Stimulated activated naive CD8-positive, alpha-beta T cell treated with anti-CD3 and anti-CD28 coated beads, Interleukin-15, Interleukin-2, amounts not matched to agents 100 U/mL and 50 U/mL, for 24 hours (primary cell): Measurements from ENCODE around the gene MEI1.
"Not testable (repeated sequence)": the region's sequence is repeated elsewhere in the genome, so short reads cannot be mapped to it uniquely, and the experiment has no call there.

ENCODE experiments used
- ATAC-seq: fragments of 150-1000 bp; cut with Tn5 transposase; one replicate; pipeline ENCODE4 v1.10.0; 2021
- DNase-seq: peaks from one replicate; pipeline ENCODE4 v3.0.0; 2021

The MEI1 gene, protein sequence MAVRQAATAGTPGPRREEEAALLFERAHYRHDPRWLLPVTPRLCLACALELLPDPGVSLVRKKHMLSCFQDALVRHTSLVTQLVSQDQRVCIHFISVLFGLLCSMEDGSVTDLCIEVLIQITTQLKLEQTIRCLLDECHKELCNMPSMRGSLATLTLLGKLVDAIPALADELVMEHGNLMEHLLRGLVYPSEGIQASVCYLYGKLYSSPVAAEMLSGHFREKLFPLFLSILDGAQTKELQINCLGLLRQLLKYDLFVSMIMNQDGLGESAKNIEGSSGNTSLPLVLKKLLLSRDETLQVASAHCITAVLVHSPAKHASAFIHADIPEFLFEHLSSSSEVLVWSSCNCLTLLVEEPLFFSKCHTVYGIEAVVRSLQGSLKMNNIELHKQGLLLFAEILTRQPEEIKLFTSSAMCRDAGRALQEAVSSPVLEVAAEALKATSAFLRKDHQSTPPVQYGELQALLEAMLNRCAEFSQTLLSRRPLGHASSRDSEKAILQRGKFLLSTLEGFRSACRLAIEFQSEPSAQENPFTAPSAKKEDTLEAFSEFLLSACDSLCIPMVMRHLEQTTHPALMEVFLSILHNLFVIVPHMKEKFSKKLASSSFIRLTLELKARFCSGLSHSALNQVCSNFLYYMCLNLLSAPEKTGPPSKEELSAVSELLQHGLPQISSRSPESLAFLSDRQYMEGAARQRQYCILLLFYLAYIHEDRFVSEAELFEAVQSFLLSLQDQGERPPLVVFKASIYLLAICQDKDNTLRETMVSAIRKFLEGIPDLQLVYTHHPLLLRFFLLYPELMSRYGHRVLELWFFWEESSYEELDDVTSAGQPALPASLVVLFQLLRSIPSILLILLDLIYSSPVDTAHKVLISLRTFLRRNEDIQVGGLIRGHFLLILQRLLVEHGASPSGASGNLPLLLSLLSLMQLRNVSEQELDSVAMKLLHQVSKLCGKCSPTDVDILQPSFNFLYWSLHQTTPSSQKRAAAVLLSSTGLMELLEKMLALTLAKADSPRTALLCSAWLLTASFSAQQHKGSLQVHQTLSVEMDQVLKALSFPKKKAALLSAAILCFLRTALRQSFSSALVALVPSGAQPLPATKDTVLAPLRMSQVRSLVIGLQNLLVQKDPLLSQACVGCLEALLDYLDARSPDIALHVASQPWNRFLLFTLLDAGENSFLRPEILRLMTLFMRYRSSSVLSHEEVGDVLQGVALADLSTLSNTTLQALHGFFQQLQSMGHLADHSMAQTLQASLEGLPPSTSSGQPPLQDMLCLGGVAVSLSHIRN

DNA sequence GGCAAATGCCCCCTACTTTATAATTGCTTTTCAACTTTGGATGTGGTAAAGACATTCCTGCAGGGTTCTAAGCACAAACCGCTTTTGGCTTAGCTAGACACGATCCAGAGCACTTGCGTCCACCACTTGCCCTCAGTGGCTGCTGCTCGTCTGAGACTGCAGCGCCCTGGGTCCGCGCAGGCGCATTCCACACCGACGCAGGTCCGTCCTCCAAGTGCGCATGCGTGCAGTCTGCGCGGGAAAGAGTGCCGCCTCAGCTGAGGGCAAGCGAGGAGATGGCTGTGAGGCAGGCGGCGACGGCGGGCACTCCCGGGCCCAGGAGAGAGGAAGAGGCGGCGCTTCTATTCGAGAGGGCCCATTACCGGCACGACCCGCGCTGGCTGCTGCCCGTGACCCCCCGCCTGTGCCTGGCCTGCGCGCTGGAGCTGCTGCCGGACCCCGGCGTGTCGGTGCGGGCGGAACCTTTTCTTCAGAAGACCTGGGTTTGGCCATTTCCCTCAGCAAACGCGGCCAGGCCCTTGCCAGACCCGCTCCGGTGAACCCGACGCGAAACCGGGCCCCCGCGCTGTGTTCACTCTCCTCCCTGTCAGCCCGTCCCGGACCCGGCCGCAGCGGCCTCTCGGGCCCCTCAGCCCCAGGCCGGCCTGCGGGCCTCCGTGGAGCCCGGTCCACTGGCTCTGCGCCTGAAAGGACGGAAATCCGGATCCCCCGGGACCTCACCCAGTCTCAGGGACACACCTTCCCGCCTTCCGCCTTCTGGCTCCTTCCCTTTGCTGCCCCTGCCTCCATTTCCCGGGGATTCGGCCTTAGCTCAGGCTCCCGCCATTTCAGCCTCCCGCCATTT is at the start of gene MEI1:
TSS of gene MEI1 (plus strand) at position 240 of the 844 bp plus-strand sequence. CDS start at position 276, 36 bp downstream.
- peak; percentile 92 for DNase-seq
- ATAC-seq: peak; percentile 59

DNA sequence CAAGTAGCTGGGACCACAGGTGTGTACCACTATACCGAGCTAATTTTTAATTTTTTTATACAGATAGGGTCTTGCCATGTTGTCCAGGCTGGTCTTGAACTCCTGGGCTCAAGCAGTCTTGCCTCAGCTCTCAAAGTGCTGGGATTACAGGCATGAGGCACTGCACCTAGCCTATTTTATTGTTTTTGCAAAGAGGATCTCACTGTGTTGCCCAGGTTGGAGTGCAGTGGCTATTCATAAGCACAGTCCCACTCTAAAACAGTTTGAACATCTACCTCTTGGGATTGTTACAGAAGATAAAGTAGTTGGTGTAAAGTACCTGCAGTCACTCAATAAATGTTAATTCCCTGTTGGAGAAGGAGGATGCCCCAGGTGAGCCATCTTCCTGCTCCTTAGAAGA is 49.1 kb upstream of the MEI1 start:
- DNase-seq: no peak
- no peak for ATAC-seq

DNA sequence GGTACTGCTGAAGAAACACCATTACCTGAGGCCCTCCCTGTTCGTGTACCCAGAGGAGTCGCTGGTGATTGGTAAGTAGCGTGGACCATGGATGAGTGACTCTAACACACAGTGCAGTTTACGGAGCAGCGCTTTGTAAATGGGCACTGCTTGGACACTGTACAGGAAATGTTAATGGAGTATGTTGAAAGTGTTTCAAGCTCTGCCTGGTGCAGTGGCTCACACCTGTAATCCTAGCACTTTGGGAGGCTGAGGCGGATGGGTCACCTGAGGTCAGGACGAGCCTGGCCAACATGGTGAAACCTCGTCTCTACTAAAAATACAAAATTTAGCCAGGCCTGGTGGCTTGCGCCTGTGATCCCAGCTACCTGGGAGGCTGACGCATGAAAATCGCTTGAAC is 48.5 kb upstream of the MEI1 start:
- ATAC-seq (no peak), DNase-seq (no peak)

DNA sequence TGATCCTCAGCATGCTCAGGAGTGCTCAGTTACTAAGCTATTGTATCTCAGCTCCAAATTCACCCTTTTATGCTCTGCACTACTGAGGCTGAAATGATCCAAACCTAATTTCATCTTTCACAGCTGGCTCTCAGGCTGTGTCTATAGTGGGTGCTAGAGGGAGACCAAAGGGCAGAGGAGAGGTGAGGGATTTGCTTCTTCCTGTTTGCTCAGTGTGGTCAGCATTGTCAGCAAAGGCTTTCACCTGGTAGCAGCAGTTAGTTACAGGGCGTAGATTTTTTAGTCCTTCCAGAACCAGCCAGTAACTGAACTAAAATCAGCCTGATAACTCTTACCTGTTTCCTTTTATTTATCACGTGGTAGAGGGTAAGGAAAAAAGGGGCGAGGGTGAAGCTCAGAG is 45.0 kb upstream of the MEI1 start:
- ATAC-seq: no peak
- no peak for DNase-seq

DNA sequence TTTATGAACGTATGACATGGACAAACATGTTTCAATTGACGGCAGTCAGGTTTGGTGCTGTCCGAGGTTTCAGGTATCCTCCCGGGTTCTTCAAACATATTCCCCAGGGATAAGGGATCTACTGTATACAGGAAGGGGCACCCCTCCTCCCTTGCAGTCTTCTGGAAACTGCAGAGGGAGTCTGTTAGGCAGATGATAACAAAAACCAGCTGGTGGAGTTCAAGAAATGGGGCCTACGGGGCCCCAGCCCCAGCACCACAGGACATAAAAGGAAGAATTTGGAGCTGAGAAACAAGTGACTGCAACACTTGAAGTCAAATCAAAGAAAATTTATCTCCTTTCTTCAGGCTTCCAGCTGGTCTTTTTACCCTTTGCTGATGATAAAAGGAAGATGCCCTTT is 42.7 kb upstream of the MEI1 start:
- ATAC-seq (no peak), DNase-seq (no peak)

DNA sequence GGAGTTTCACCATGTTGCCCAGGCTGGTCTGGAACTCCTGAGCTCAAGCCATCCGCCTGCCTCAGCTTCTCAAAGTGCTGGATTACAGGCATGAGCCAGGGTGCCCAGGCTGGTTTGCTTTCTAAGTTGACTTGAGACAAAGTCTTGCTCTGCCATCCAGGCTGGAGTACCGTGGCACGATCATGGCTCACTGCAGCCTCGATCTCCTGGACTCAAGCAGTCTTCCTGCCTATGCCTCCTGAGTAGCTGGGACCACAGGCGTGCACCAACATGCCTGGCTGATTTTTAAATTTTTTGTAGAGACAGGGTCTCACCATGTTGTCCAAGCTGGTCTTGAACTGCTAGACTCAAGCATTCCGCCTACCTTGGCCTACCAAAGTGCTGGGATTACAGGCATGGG is 41.6 kb upstream of the MEI1 start:
- ATAC-seq (no peak), DNase-seq (no peak)

DNA sequence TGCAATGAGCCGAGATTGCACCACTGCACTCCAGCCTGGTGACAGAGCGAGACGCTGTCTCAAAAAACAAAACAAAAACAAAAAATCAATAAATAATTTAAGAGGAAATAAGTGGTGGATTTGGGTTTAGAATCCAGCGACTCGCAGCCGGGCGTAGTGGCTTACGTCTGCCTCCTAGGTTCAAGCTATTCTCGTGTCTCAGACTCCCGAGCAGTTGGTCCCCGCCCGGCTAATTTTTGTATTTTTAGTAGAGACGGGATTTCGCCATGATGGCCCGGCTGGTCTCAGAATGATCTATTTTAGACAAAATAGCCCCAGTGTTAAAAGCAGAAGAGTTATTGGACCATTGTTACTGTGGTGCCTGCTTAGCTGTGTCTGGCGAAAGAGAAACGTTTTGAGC is 40.4 kb upstream of the MEI1 start:
- ATAC-seq (no peak), DNase-seq (no peak)

DNA sequence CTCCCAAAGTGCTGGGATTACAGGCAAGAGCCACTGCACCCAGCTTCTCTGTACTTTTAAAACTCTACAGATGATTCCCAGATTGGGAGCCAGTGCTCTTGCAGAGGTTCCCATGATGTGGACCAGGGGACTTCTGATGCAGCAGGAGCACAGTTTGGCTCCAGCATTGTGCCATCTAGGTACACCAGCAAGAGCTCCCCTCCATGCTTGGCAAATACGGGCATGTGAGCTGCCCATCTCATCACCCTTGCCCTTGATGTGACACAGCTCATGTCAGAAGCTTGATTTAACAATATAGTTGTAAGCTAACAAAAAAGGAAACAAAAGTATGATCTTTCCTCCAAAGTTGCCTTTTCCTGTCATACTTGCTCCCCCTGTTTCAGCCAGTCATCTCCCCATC is 39.4 kb upstream of the MEI1 start:
- DNase-seq (no peak), ATAC-seq (no peak)

DNA sequence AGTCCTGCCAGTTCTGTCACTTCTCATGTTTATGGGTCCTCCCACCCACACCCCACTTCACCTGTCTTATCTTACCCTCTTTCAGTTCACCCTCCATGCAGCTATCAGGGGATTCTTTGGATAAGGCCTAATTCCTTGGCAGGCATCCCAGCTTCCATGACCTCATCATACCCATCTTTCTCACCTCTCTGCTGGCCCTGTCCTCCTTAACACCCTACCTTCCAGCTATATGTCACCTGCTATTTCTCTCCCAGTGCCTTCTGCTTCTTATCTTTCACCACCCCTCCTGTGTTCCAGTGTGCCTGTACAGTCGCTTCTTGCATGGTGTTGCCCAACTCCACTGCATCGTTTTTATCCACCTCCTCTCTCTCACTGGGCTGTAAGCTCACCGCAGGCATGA is 38.9 kb upstream of the MEI1 start:
- ATAC-seq (no peak), DNase-seq (no peak)

DNA sequence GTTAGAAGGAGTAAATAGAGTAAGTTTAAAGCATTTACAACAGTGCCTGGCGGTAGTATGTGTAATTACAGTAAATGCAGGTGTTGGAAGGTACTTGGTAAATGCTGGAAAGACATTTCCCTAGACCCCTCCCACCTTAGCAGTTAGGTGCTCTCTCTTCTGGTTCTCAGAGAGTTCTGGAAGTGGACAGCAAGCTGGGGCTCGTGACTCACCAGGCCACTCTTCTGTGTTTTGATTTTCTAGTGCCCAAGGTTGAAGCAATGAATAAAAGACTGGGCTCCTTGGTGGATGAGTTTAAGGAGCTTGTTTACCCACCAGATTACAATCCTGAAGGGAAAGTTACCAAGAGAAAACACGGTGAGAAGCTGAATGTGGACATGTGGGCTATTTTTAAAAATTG is 38.2 kb upstream of the MEI1 start:
- ATAC-seq: no peak
- no peak for DNase-seq

DNA sequence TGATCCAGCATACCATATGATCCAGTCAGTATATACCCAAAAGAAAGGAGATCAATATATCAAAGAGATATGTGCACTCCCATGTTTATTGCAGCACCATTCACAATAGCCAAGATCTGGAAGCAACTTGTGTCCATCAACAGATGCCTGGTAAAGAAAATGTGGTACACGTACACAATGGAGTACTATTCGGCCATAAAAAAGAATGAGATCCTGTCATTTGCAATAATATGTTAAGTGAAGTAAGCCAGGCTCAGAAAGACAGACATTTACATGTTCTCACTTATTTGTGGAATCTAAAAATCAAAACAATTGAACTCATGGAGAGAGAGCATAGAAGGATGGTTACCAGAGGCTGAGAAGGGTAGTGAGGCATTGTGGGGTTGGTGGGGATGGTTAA is 37.6 kb upstream of the MEI1 start:
- ATAC-seq: no peak
- DNase-seq: no peak

DNA sequence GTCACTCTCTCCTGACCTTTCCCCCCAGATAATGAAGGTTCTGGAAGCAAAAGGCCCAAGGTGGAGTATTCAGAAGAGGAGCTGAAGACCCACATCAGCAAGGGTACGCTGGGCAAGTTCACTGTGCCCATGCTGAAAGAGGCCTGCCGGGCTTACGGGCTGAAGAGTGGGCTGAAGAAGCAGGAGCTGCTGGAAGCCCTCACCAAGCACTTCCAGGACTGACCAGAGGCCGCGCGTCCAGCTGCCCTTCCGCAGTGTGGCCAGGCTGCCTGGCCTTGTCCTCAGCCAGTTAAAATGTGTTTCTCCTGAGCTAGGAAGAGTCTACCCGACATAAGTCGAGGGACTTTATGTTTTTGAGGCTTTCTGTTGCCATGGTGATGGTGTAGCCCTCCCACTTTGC is 35.7 kb upstream of the MEI1 start:
- ATAC-seq: not testable (repeated sequence)

DNA sequence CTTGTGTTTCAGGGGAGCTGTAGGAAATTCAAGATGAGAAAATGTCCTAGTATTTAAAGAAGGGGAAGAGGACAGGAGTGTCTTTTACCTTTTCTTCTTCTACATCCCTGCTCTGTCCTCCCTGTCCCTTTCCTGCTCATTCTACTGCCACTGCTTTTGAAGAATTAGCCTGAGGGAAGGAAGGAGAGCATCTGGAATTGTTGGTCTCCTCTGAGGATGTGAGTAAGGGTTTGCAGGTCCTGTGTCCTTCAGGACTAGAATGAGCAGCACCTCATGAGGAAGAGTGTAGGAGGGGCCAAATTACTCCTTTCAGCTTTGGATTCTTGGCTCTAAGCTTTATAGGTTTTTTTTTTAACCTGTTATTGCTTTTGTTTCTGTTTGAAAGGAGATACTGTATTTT is 34.8 kb upstream of the MEI1 start:
- DNase-seq (no peak), ATAC-seq (no peak)

More for the DNA sequence above, 35.7 kb upstream of the MEI1 start:
- DNase-seq: not testable (repeated sequence)

DNA sequence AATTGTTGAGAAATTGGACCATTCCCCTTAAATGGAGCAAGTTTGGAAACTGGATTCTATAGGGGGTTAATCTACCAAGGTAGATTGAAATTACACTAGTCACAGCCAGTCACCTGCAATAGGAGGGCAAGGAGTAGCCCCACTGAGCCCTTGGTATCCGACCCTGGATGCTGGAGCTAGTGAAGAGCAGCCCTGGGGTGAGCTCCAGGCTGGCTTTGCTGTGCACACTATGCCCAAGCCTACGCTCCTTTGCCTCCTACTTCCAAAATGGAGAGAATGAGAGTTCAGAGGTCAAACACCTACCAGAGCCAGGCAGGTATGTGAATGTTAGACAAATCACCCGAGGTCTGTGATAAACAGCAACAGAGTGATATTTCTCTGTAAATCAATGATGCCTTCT is 34.4 kb upstream of the MEI1 start:
- no peak for DNase-seq
- no peak for ATAC-seq

DNA sequence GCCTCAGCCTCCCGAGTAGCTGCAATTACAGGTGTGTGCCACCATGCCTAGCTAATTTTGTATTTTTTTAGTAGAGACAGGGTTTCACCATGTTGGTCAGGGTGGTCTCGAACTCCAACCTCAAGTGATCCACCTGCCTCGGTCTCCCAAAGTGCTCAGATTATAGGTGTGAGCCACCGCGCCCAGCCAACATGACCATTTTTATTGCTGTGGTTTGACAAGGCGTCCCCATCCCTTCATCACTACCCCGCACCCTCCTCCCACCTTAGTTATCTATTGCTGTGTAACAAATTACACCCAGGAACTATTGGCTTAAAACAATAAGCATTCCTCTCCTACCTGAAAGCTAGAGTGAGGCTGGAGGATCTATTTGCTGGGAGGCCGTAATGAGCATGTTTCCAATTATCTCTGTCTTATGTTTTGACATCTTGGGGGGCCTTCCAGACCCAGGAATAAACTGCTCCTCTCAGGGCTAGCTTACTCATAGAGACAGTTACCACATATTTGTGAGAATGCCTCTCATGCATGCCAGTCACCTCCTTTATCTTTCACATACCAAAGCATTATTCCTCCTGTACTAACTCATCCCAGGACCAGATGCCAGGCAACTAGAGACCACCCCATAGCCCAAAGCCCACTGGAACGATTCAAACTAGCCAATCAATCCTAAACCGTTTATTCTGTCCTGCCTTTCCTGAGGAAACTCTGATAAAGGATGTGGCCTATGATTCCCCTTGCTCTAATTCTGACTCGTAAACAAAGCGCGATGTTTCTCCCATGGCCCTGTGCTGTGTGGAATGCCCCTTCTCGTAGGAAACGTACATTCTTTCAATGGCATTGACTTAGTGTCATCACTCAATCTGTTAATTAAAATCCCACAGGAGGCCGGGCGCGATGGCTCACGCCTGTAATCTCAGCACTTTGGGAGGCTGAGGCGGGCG is 30.1 kb upstream of the MEI1 start:
- ATAC-seq: no peak

DNA sequence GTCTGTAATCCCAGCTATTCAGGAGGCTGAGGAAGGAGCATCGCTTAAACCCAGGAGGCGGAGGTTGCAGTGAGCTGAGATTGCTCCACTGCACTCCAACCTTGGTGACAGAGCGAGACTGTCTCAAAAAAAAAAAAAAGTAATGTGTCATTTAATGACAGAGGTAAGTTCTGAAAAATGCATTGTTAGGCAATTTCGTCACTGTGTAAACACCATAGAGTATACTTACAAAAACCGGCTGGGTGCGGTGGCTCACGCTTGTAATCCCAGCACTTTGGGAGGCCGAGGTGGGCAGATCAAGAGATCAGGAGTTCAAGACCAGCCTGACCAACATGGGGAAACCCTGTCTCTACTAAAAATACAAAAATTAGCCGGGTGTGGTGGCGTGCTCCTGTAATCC is 27.2 kb upstream of the MEI1 start:
- DNase-seq, ATAC-seq: not testable (repeated sequence)

More for the DNA sequence above, 30.1 kb upstream of the MEI1 start:
- DNase-seq: no peak

DNA sequence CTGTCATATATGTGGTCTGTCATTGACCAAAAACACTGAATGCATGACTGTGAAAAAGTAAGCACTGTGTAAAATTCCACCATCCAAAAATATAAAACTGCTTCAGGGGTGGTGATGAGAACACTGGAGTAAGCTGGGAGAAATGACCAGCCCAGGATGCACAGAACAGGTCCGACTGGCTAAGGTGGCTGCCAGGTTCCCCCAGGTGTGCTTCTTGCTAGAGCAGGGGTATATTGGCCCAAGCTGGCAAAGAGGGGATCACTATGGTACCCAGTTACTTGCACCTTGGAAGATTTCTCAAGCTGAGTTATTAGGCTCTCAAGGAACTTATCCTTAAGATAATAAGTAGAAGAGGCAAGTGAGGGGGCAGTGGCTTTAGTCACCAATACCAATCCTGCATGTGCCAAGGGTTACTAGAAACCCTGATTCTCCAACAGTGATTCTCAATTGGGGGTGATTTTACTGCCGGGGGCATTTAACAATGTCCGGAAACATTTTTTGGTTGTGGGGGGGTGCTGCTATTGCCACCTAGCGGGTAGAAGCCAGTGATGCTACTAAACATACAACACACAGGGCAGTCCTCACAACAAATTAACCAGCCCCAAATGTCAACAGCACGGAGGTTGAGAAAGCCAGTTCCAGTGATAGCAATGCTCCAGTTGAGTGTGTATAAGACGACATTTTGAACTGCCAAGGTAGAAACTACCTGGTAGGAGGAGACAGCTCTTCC is 26.4 kb upstream of the MEI1 start:
- ATAC-seq (no peak), DNase-seq (no peak)

DNA sequence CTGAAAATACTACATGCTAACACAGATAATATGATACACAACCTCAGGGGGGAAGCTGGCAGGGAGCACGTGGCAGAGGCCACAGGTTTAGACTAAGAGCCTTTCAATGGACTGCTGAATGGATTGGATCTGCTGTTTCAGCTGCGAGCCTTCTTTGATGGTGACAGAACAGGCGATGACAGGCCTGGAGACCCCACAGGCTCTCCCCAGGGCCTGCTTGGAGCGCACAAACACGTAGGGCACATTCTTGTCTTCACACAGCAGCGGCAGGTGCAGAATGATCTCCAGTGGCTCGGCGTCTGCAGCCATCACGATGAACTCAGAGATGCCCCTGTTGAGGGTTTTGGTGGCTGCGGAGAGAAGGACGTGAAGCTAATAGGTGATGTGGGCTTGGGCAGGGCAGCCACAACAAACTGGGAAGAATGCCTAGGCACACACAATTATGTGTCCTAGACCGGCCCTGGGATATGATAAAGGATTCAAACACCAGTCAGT is 24.4 kb upstream of the MEI1 start:
- ATAC-seq: no peak
- DNase-seq: no peak

DNA sequence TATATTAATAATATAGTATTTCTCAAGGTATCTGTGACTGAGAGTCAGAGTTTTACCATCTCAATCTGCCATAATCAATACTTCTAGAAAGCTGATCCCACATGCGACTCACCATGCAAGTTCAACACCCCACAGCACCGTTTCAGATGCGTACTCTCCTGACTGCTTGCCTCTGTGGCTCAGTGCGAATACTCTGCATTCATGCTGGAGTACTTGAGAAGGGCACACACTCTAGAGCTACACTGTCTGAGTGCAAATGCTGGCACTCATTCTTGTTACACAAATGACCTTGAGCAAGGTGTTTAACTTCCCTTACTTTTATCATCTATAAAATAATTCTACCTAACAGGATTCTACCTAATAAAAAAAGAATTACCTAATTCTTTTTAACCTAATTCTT is 23.2 kb upstream of the MEI1 start:
- no peak for DNase-seq
- ATAC-seq: no peak

DNA sequence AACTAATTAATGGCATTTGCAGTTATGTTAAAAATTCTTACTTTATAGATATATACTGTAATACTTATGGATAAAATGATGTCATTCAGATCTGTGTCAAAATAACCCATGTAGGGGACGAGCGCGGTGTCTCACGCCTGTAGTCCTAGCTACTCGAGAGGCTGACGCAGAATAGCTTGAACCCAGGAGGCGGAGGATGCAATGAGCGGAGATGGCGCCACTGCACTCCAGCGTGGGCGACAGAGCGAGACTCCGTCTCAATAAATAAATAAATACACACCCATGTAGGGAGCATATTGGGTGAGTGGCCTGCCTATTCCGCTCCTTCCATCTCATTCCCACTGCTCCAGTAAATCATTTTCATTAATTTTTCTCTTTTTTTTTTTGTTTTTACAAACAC is 17.7 kb upstream of the MEI1 start:
- ATAC-seq (peak; percentile 28), DNase-seq (no peak)
